RWPE1 (cell line): ENCODE data around the gene LRRC55.
A peak's percentile ranks its signal among the peaks of the same experiment; 100 is the strongest.

Experiments
- CTCF ChIA-PET: fragments of 350-600 bp; sonication (Branson Sonifier 250); formaldehyde crosslinking; extraction: SDS; loops from one replicate; lab custom pipeline; 2021; lab: Yijun Ruan, JAX
- POLR2A ChIA-PET: fragments of 400-600 bp; formaldehyde crosslinking; extraction: SDS; loops from one replicate; lab custom pipeline; 2020; ENCODE audit warnings: antibody characterized with exemption; ENCODE audit not compliant: low non-redundant PET; lab: Yijun Ruan, JAX
- DNase-seq: peaks from one replicate; pipeline ENCODE4 v3.0.0; 2012; ENCODE audit warnings: low spot score
- H3K27ac ChIP-seq: fragments of 450-650 bp; 2 replicates; pipeline ENCODE4 v1.5.1; 2017
- TF ChIP-seq, protein P1 (sequence below): fragments of 450-650 bp; conservative IDR thresholded peaks from 2 replicates; pipeline ENCODE4 v1.5.1; 2017; ENCODE audit warnings: low read depth, mild to moderate bottlenecking

LRRC55 gene

DNA sequence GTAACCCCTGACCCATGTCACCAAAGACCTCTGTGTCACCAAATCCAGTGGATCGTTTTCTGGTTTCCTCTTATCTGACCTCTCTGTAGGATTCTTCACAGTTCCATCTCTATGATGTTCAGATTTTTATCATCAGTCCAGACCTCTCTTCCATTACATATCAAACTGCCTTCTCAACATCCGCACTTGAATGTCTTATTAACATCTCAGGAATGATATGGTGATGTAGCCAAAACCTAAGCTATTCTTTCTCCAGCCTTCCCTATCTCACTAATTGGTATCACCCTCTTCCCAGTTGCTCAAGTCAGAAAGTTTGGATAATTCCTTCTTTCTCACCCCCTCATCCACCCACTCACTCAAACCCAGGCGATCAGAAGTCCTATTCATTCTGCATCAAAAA lies 41.8 kb downstream of the LRRC55 start:
- no peak overlapping the region for H3K27ac ChIP-seq
- CTCF ChIA-PET, result interaction anchor here (0.6 to 0.9 kb wide), 2 partner anchors 335 to 376 kb away, joined by 3 to 4 read pairs; no protein-coding TSS in a partner anchor
- DNase-seq, result no peak
- POLR2A ChIA-PET, result no interaction called here
- TF ChIP-seq, protein P1, sequence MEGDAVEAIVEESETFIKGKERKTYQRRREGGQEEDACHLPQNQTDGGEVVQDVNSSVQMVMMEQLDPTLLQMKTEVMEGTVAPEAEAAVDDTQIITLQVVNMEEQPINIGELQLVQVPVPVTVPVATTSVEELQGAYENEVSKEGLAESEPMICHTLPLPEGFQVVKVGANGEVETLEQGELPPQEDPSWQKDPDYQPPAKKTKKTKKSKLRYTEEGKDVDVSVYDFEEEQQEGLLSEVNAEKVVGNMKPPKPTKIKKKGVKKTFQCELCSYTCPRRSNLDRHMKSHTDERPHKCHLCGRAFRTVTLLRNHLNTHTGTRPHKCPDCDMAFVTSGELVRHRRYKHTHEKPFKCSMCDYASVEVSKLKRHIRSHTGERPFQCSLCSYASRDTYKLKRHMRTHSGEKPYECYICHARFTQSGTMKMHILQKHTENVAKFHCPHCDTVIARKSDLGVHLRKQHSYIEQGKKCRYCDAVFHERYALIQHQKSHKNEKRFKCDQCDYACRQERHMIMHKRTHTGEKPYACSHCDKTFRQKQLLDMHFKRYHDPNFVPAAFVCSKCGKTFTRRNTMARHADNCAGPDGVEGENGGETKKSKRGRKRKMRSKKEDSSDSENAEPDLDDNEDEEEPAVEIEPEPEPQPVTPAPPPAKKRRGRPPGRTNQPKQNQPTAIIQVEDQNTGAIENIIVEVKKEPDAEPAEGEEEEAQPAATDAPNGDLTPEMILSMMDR, result no peak

DNA sequence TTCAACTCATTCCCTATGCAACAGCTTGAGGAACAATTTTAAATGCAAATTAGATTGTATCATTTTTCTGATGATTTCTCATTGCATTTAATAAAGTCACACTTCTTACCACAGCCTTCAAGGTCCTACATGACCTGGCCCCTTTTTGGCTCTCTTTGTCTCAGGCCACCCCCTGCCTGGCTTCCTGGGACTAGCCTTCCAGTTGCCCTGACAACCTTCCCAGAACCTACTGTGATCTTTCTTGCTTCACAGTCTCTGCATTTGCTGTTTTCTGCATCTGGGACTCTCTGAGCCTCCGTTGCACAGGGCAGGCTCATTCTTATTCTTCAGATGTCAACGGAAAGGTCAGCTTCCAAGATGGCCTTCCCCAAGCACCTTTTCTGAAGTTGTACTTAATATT lies 42.4 kb downstream of the LRRC55 start:
- POLR2A ChIA-PET, result no interaction called here

DNA sequence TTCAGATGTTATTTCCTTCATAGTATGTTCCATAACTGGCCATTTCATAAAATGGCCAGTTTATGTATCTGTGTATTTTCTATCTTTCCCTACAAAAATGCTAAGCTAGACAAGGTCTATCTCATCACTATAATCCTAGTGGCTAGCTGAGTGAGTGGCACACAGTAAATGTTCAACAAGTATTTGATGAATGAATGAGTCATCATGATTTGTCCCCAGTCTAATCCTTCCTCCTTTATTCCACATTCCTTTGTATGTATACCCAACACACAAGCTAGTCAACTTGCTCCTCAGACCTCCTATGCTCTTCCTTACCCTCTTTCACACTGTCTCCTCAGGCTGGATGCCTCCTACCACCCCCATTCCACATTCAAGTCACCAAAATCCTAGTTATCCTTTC lies 42.8 kb downstream of the LRRC55 start:
- ChIA-PET POLR2A (no interaction called here), CTCF (interaction anchor here (0.6 to 1.0 kb wide), 2 partner anchors 25 to 369 kb away, joined by 3 read pairs; no protein-coding TSS in a partner anchor)
- H3K27ac ChIP-seq, result no peak overlapping the region
- peak; percentile 30 for DNase-seq
- TF ChIP-seq, protein P1, result no peak

More for the DNA sequence above, 42.4 kb downstream of the LRRC55 start:
- DNase-seq, result no peak
- CTCF ChIA-PET, result interaction anchor here (0.9 to 1.0 kb wide), 2 partner anchors 26 to 336 kb away, joined by 3 to 4 read pairs; no protein-coding TSS in a partner anchor
- TF ChIP-seq, protein P1, result no peak
- no peak overlapping the region for H3K27ac ChIP-seq

DNA sequence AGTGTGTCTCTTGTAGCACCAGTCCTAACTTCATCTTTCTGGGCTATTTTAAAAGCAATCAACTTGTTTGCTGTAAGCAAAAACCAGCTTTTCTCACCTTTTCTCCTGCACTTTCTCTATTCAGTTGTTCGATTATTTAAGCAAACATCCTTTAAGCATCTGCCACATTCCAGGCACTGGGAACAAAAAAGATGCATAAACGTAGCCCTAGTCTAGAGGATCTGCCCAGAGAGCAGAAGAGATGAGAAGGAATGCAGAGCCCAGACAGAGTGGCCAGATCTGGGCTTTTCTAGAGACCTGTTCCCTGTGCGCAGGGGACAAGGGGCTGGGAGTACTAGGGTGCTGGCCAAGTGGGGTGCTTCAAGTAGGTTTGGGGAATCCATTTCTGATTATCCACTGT lies 46.8 kb downstream of the LRRC55 start:
- no peak for DNase-seq
- H3K27ac ChIP-seq, result no peak overlapping the region
- ChIA-PET CTCF (no interaction called here), POLR2A (no interaction called here)
- TF ChIP-seq, protein P1, result no peak

DNA sequence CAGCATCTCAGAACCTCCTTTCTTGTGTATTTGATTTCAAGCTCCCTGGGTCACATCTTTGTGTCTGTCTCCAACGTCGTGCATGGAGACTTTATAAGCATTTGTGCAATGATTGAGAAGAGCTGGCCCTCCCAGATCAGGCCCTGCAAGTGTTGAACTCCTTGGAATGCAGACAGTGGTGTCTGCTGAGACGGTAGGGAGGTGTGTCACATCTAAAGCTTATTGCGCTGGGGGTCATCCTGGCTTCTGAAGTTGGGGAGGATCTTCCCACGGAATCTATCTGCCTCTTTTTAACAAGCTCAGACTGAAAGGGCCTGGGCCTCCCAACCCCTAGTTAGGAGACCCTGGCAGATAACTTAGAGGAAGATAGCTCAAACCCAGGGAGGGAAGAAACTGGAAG lies 48.6 kb downstream of the LRRC55 start:
- TF ChIP-seq, protein P1, result no peak
- H3K27ac ChIP-seq, result no peak overlapping the region
- POLR2A ChIA-PET, result no interaction called here
- CTCF ChIA-PET, result no interaction called here
- DNase-seq, result no peak

DNA sequence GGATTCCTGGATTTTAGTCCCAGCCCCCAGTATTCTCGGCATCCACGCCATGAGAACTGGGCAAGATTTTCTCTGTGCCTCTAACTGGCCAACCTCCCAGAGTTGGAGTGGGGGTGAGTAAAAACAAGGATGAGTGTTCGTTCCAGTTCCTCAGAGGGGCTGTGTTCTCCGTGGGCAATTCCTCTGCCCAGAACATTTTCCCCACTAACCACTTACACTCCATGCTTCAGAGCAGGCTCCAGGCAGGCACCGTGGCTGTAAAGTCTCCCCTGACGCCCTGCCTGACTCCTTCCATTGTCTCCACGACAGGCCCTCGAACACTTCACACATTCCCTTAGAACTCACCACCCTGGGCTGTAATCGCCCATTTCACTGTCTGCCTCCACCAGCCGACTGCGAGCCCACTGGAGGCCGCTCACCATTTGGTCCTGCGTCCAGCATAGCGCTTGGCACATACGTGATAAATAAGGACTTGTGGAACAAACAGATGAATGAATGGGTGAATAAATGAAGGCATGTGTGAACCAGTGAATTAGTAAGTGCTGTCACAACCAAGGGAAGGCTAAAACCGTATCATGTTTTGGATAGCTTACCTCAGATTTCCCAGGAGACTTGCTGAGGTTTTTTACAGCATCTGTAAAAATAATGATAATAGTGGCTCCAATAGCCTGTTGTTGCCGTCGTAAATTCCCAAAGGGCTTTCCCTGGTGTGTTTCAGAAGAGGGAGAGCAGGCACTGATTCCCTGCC lies 49.2 kb downstream of the LRRC55 start:
- ChIA-PET CTCF (no interaction called here), POLR2A (no interaction called here)
- TF ChIP-seq, protein P1, result no peak
- no peak overlapping the region for H3K27ac ChIP-seq
- no peak for DNase-seq
